Cortex of kidney (tissue), 1 donor: ENCODE results near the gene GPR50.

Experiments
- DNase-seq: peaks from one replicate; lab custom pipeline; 2025; lab: John Stamatoyannopoulos, UW

Gene GPR50

GRCh38 chrX:151227627-151228026, 51.2 kb downstream of the GPR50 start:
- DNase-seq, result no peak

GRCh38 chrX:151228935-151229334, 52.6 kb downstream of the GPR50 start:
- no peak for DNase-seq
